ENCODE measurements around the gene AKAP13.

Gene AKAP13

GRCh38 chr15:85607842-85608241 is 227.4 kb downstream of the AKAP13 start:
- DNase-seq: no peak

DNA sequence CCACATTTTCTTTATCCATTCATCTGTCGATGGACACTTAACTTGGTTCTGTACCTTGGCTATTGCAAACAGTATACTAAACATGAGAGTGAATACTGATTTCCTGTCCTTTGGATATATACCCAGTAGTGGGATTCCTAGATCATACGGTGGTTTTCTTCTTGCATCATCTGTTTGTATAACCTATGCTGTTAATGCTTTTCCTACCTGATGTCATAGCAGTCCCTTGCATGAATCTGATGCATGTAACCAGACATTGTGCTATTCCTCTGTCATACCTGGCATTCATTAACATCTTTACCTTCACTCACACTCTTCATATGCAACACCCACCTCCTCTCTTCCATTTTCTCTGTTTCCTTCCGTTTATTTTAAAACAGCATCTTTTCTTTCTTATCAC is 229.1 kb downstream of the AKAP13 start:
- DNase-seq: no peak

- DNase-seq: no peak
These were observed 231.0 kb downstream of the AKAP13 start for GRCh38 chr15:85611361-85611760.

GRCh38 chr15:85614059-85614458 is 233.7 kb downstream of the AKAP13 start:
- no peak for DNase-seq

GRCh38 chr15:85615930-85616329 is 235.5 kb downstream of the AKAP13 start:
- peak; percentile 24 for DNase-seq

GRCh38 chr15:85616549-85617110 is 236.2 kb downstream of the AKAP13 start:
- no peak for DNase-seq

- DNase-seq: no peak
These were observed 237.8 kb downstream of the AKAP13 start for GRCh38 chr15:85618228-85618505.

DNA sequence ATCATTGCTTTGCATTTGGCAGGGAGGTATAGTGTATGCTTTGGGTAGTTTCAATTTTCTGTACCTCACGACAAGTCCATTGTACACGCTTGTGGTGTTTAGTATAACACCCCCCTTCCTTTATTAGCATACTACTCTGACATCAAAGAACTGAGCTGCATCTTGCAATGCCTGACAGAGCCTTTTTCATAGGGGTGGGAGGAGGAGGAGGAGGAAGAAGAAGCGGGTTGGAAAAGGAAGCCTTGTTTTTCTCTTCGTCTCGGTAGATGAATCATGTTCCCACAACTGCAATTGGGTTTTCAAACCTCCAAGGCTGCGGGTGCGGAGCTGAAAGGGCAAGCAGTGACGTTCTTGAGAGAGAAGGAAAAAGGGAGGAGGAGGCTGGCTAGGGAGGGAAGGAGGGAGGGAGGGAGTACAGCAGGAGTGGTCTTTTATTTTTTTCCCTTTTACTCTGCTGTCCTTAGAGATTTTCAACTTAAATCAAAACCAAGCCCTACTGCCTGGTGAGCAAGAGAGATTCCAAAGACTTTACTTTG is 238.6 kb downstream of the AKAP13 start:
- DNase-seq: peak; percentile 37

DNA sequence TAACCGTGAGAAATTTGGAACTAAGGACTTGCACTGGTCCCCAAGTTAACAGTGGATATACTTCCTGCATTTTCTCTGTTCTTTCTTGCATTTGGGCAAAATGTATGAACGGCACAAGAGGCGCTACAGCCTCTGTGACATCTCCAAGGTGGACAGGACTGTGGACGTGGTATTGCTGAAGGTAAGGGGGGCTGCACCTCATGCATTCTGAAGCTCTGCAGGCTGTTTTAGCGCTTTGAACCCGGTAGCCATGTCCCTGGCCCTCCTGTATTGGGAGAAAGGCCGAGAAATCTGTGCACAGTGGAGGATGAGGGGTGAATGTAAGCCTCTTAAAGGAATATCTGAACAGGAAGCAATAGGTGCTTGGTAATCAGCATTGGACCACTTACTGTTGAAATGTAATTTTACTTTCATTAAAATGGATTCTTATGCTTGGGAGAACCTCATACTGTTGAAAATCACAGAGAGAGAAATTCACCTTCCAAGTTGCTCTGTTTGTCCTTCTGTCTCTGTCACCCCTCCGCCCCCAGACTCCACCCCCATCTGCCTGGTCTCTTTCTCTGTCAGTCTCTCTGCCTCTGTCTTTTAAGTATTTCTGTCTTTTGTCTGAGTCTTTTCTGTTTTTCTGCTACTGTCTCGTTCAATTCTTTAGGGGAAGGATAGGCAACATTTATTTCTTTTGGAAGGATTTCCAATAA is 239.7 kb downstream of the AKAP13 start:
- DNase-seq: no peak

GRCh38 chr15:85620690-85621049 is 240.3 kb downstream of the AKAP13 start:
- no peak for DNase-seq

DNA sequence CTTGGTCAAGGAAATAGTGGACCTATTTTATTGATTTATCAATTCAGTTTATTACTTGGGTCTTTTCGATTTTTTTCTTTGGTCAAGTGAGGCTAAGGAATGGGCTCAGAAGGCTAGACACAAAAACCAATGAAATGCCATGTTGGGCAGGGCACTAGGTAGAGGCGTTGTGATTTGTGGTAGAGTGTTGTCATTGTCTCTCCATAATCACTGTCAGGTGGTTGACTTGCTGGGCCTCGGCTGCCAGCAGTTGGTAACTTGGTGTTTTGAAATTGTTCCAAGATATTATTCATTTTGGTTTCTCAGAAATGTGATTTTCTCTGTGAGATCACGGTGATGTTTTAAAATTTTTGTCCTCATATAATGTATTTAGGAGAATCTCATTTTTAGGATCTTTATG is 240.7 kb downstream of the AKAP13 start:
- DNase-seq: no peak

DNA sequence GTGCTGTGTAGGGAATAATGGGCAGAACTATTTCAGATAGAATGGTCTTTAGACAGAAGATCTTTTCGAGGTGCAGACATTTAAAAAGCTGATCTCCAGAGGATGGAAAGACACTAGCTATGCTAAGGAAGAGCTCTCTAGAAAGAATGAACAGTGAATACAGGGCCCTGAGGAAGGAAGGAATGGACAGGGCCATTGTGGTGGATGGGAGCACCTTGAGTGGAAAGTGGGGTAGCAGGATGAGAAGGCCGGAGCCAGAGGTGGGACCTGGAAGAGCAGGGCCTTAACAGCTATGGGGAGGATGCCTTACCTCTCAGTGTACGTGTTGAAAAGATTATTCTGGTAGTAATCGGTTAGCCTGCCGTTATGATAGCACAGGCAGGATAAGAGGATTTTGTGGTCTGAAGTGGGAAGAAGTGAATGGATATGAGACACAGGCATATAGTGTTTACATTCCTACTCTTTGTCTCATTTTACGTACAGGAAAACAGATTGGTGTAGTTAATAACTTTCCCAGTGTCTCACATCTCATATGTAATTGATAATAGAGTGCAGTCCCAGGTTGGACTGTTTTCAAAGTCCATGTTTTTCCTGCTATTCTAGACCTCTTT is 241.9 kb downstream of the AKAP13 start:
- DNase-seq: no peak

DNA sequence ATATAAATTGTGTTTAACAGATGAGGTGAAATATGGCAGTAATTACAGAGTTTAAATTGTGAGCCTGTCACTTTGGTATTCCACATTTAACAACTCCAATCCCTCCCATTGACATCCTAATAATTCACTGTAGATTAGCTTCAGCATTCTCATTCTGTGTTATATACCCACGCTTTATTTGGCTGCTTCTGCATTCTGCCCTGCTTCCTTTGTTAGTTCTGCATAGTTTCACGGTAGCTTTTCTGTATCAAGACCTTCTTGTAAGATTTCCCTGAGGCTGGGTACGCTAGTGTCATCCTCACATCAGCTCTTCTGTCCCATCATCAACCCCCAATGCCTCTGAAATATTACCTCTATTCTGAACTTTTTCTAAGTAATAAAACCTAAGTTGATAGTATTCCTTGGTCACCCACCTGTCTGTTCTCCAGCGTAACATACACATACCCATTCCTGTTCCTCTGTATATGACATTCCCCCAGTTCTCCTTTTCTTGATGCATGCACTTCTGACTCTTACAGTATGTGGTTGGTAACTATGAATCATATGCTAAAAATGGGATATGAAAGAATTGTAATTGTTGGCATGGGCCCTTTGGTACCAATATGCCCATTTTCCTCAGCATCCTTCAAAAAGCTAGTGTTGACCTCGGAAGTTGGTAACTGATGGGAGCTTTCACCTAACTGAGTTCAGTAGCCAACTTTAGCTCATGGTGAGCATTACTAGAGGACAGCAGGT is 243.1 kb downstream of the AKAP13 start:
- DNase-seq: no peak

GRCh38 chr15:85624291-85624801 is 243.9 kb downstream of the AKAP13 start:
- DNase-seq: no peak

GRCh38 chr15:85625166-85625830 is 244.9 kb downstream of the AKAP13 start:
- DNase-seq: peak; percentile 13

DNA sequence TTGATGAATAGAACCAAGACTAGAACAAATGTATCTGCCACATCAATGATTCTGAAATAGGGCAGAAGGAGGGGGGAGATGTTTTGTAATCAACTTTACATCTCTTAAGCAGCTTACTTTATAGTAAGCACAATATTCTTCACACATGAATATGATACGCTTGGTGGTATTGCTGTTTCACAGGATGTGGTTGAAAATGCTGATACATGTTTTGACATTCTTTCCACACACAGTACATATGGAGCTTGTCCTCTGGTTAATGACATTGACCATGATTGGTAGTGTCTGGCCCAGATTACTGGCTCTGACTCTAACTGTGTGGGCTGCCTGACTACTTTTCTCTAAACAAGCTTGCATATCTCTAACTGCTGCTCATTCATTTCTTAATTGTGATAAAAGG is 245.5 kb downstream of the AKAP13 start:
- no peak for DNase-seq

- no peak for DNase-seq
These were observed 247.0 kb downstream of the AKAP13 start for GRCh38 chr15:85627213-85627935.

DNA sequence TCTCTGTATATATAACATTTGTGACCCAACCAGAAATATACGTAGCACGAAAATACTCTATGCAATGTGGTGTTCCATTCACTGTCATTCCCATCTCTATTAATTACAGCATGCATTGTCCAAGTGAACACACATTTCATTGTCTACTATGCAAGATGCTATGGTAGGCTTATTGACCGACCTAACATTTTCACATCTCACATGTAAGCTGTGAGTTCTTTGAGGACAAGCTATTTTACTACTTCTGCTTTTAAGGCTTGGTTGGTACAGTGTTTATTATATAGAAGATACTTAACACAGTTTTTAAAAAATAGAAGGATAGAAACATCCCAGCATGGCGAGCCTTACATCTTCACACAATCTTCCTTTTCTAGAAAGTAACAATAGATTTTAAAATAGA is 249.9 kb downstream of the AKAP13 start:
- no peak for DNase-seq

- DNase-seq: no peak
These were observed 250.6 kb downstream of the AKAP13 start for GRCh38 chr15:85631018-85631417.

DNA sequence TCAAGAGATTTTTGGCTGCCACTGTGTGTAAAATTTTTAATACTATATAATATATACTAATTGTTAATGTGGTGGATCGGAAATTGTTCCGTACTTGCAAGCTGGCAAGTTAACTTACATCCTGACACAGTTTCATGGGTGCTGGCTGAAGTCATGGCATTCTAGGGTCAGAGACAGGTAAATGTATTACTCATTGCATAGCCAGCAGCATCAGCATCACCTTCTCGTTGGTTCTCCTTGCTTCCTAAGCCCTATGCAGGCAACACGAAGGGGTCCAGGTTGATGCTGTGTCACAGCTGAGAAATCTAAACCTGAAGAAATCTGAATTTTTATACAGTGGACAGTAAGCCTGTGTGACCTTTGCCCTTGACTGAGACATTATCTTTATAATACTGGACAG is 251.6 kb downstream of the AKAP13 start:
- no peak for DNase-seq

DNA sequence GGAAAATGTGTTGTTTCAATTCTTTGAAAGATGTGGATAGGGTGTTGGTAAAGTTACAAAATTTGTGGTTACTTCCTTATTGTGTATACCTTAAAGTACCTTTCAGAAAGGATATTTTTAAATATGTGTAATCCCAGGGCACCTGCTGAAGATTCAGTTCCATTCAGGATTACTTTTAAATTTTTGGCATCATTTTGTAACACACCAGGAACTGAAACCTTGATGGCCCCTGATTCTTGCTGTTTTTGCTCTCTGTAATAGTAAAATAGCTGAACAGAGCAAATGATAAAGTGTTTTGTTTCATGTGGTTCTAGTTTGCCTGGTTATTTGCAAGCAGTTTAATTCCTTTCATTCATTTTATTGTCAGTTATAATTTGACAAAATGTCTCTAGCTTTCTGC is 253.5 kb downstream of the AKAP13 start:
- no peak for DNase-seq

- DNase-seq: no peak
These were observed 255.9 kb downstream of the AKAP13 start for GRCh38 chr15:85636351-85636750.
